ENCODE results near the gene EXOC2.
A peak's percentile ranks its signal among the peaks of the same experiment; 100 is the strongest.
"Not testable (repeated sequence)": the region's sequence is repeated elsewhere in the genome, so short reads cannot be mapped to it uniquely, and the experiment has no call there.

Gene EXOC2

DNA sequence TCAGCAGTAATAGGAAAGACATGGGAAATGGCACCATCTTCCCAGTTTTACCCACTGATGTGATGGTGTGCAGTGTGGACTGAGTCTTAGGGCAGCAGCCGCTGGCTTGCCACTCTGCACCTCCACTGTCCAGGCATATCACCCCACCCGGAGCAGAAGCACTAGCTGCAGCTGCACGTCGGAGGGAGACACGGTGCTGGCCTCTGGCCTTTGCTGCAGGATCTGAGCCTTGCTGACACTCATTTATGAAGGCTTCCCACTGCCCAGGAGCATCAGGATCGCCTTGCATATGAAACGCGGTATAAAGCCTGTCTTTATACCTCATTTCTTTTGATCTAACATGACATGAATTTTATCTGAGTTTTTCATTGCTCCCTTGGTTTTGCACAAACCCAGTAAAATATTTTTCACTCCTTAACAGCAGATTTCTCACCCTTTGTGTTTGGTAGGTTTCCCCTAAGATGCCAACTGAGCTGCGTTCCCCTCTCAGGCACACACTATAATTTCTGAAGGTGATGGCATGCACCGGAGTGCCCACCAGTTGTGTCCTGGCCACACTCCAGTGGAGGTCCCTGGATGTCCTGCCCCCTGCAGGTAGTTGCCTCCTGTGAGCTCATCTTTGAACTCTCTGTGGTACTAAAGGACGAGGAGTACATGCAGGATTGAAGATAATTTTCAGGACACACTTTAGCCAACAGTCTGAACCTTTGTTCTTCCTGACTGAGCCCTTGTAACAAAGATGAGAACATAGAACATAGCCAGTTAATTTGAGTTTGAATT is 9.0 kb upstream of the EXOC2 start:
- no peak for FAIRE-seq
- no peak for DNase-seq (ENCODE audit: insufficient read length, low spot score)
- no peak for TF ChIP-seq TAF1 (IDR thresholded peaks at IDR 0.05; ENCODE audit: low read depth, low read length)
- TF ChIP-seq SPI1 (IDR thresholded peaks at IDR 0.05; ENCODE audit: low read depth, low read length), result no peak
- no peak for TF ChIP-seq POLR2AphosphoS5 (IDR thresholded peaks at IDR 0.05; ENCODE audit: low read depth, low read length)
- no peak for TF ChIP-seq PAX5 (IDR thresholded peaks at IDR 0.05; ENCODE audit: insufficient read depth, low read length, severe bottlenecking)
- TF ChIP-seq POLR2A (IDR thresholded peaks at IDR 0.05; ENCODE audit: low read depth, low read length), result no peak
- no peak for TF ChIP-seq POU2F2 (IDR thresholded peaks at IDR 0.05; ENCODE audit: low read depth, low read length)

DNA sequence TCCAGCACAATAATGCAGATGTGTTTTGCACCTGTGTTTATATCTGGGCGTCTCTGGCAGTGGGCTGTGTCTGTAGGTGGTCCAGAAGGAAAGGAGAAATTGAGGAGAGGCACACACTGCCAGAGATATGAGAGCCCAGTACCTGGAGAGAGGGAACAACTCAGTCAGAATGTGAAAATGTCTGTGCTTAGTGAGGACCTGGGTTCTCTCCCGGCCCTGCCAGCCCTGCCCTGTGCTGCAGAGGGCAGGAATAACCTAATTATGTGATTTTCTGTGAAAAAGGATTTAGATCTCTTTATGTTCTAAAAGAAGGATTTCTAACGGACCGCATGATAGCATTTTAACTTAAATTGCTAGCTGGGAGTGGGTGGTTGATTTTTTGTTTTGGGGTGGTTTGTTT is 8.3 kb upstream of the EXOC2 start:
- DNase-seq (ENCODE audit: insufficient read length, low spot score) (no peak), FAIRE-seq (no peak)
- TF ChIP-seq SPI1 (IDR thresholded peaks at IDR 0.05; ENCODE audit: low read depth, low read length), result no peak
- no peak for TF ChIP-seq POU2F2 (IDR thresholded peaks at IDR 0.05; ENCODE audit: low read depth, low read length)
- no peak for TF ChIP-seq PAX5 (IDR thresholded peaks at IDR 0.05; ENCODE audit: insufficient read depth, low read length, severe bottlenecking)
- no peak for TF ChIP-seq POLR2A (IDR thresholded peaks at IDR 0.05; ENCODE audit: low read depth, low read length)
- no peak for TF ChIP-seq POLR2AphosphoS5 (IDR thresholded peaks at IDR 0.05; ENCODE audit: low read depth, low read length)
- no peak for TF ChIP-seq TAF1 (IDR thresholded peaks at IDR 0.05; ENCODE audit: low read depth, low read length)

DNA sequence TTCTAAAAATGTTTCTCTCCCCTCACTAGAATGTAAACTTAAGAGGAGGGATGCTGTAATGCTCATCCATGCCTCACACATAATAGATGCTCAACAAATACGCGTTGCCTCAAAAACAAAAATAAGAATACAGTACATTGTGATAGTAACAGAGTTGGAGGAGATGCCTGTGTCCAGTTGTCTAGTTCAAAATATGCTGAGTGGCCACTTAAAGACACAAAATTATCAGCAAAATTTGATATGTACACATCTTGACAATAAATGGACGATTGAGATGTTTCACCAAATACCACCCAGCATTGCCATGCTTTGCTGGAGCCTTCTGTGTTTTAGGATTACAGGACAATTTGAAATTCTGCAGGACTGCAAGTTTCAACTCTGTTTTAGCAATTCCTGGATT is 7.6 kb upstream of the EXOC2 start:
- TF ChIP-seq POLR2AphosphoS5 (IDR thresholded peaks at IDR 0.05; ENCODE audit: low read depth, low read length) (no peak), SPI1 (IDR thresholded peaks at IDR 0.05; ENCODE audit: low read depth, low read length) (no peak), POLR2A (IDR thresholded peaks at IDR 0.05; ENCODE audit: low read depth, low read length) (no peak), POU2F2 (IDR thresholded peaks at IDR 0.05; ENCODE audit: low read depth, low read length) (no peak), PAX5 (IDR thresholded peaks at IDR 0.05; ENCODE audit: insufficient read depth, low read length, severe bottlenecking) (no peak), TAF1 (IDR thresholded peaks at IDR 0.05; ENCODE audit: low read depth, low read length) (no peak)
- FAIRE-seq, result no peak
- DNase-seq (ENCODE audit: insufficient read length, low spot score), result no peak

DNA sequence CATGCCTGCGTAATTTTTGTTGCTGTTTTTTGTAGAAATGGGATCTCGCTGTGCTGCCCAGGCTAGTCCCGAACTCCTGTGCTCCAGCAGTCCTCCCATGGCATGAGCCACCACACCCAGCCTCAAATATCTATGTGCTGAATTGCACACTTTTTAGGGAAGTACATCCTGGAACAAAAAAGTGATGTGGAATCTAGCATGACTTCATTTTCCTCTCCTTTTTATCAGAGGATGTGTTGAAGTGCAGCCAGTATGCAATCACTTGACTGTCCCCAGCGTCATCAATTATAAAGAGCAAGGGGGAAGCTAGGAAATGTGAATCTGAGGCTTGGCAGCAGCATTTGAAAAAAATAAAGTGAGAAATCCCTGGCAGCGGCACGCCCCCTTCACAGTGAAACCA is 6.4 kb upstream of the EXOC2 start:
- DNase-seq (ENCODE audit: insufficient read length, low spot score) (no peak), FAIRE-seq (no peak)

DNA sequence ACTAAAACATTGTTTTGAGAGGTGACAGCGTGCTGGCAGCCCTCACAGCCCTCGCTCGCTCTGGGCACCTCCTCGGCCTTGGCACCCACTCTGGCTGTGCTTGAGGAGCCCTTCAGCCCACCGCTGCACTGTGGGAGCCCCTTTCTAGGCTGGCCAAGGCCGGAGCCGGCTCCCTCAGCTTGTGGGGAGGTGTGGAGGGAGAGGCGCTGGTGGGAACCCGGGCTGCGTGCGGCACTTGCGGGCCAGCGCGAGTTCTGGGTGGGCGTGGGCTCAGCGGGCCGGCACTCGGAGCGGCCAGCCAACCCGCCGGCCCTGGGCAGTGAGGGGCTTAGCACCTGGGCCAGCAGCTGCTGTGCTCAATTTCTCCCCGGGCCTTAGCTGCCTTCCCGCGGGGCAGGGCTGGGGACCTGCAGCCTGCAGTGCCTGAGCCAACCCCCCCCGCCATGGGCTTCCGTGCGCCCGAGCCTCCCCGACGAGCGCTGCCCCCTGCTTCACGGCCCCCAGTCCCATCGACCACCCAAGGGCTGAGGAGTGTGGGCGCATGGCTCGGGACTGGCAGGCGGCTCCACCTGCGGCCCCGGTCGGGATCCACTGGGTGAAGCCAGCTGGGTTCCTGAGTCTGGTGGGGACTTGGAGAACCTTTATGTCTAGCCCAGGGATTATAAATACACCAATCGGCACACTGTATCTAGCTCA is 1.6 kb upstream of the EXOC2 start:
- not testable (repeated sequence) for FAIRE-seq; DNase-seq (ENCODE audit: insufficient read length, low spot score)

More for the DNA sequence above, 6.4 kb upstream of the EXOC2 start:
- TF ChIP-seq POU2F2 (IDR thresholded peaks at IDR 0.05; ENCODE audit: low read depth, low read length), result no peak
- no peak for TF ChIP-seq POLR2AphosphoS5 (IDR thresholded peaks at IDR 0.05; ENCODE audit: low read depth, low read length)

DNA sequence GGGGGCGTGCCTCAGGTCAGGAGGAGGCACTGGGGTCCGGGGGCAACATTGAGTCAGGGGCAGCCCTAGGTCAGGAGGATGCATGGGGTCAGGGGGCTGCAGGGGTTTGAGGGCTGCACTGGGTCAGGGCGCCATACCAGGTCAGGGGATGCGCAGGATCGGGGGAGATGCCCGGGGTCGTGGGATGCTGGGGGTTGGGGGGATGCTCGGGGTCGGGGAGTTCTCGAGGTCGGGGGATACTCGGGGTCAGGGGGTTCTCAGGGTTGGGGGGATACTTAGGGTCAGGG is 727 bp upstream of the EXOC2 start:
- no peak for TF ChIP-seq POU2F2 (IDR thresholded peaks at IDR 0.05; ENCODE audit: low read depth, low read length)
- no peak for TF ChIP-seq SPI1 (IDR thresholded peaks at IDR 0.05; ENCODE audit: low read depth, low read length)
- TF ChIP-seq PAX5 (IDR thresholded peaks at IDR 0.05; ENCODE audit: insufficient read depth, low read length, severe bottlenecking), result no peak
- no peak for TF ChIP-seq POLR2A (IDR thresholded peaks at IDR 0.05; ENCODE audit: low read depth, low read length)
- no peak for TF ChIP-seq POLR2AphosphoS5 (IDR thresholded peaks at IDR 0.05; ENCODE audit: low read depth, low read length)
- no peak for TF ChIP-seq TAF1 (IDR thresholded peaks at IDR 0.05; ENCODE audit: low read depth, low read length)

DNA sequence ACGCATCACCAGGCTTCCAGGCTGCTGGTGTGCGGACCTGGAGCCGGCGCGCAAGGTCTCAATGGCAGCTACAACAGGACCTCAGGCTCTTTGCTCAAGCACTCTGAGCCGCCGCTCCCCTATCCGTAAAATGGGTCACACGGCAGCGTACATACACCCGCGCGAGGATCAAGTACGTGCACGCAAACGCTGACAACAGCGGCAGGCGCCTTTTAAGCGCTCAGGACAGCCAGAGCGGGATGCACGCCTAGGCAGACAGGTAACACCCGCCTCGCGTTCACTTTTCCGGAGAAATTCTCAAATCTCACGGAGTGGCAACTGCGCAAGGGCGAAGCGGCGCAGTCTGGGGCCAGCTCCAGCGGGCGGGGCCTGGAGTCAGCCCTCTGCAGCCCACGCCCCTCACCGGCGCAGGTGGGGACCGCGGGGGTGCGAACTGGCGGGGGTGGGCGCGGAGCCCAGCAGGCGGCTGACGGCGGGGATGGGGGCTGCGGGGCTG is 535 bp downstream of the EXOC2 start:
- DNase-seq (ENCODE audit: insufficient read length, low spot score) (peak; percentile 62), FAIRE-seq (no peak)
- TF ChIP-seq SPI1 (IDR thresholded peaks at IDR 0.05; ENCODE audit: low read depth, low read length) (no peak), PAX5 (IDR thresholded peaks at IDR 0.05; ENCODE audit: insufficient read depth, low read length, severe bottlenecking) (no peak), POLR2A (IDR thresholded peaks at IDR 0.05; ENCODE audit: low read depth, low read length) (no peak), TAF1 (IDR thresholded peaks at IDR 0.05; ENCODE audit: low read depth, low read length) (no peak), POU2F2 (IDR thresholded peaks at IDR 0.05; ENCODE audit: low read depth, low read length) (no peak), POLR2AphosphoS5 (IDR thresholded peaks at IDR 0.05; ENCODE audit: low read depth, low read length) (no peak)

More for the DNA sequence above, 727 bp upstream of the EXOC2 start:
- no peak for DNase-seq (ENCODE audit: insufficient read length, low spot score)
- no peak for FAIRE-seq

DNA sequence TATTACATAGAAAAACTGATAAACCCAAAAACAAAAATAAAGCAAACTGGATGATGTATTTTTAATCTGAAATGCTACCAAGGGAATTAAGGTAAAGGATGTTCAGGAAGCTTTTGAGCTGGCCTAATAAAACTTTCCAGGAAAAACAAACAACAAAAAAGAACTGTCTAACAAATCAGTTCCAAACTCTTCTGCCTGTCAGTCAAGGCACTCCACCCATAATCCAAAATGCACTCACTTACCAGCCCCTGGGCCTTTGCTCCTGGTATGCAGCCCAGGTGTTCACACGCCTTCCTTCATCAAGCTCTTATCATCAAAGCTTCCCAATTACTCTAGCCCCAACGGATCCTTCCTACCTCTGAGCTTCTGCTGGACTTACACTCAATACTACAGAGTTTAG is 3.7 kb downstream of the EXOC2 start:
- no peak for TF ChIP-seq POU2F2 (IDR thresholded peaks at IDR 0.05; ENCODE audit: low read depth, low read length)
- no peak for TF ChIP-seq TAF1 (IDR thresholded peaks at IDR 0.05; ENCODE audit: low read depth, low read length)
- TF ChIP-seq POLR2AphosphoS5 (IDR thresholded peaks at IDR 0.05; ENCODE audit: low read depth, low read length), result no peak
- no peak for TF ChIP-seq PAX5 (IDR thresholded peaks at IDR 0.05; ENCODE audit: insufficient read depth, low read length, severe bottlenecking)
- no peak for TF ChIP-seq POLR2A (IDR thresholded peaks at IDR 0.05; ENCODE audit: low read depth, low read length)
- no peak for TF ChIP-seq SPI1 (IDR thresholded peaks at IDR 0.05; ENCODE audit: low read depth, low read length)
- no peak for DNase-seq (ENCODE audit: insufficient read length, low spot score)
- FAIRE-seq, result no peak

DNA sequence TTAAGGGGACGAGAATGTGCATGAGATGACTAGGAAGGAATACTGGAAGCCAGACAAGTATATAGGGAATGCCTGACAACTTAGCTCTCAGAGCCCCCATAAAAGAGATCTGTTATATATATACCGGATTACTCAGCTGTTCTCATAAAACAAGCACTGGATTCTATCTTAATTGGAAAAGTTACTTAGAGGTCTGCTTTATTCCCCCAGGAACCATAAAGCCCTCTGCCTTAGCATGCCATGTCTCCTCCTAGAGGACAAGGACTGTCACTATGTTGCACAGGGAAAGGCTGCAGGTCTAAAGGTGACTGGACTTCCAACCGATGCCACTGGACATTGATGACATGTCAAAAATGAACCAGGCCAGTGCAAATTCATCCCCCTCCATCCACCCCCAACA is 6.4 kb downstream of the EXOC2 start:
- FAIRE-seq (no peak), DNase-seq (ENCODE audit: insufficient read length, low spot score) (no peak)
- no peak for TF ChIP-seq TAF1 (IDR thresholded peaks at IDR 0.05; ENCODE audit: low read depth, low read length)
- TF ChIP-seq PAX5 (IDR thresholded peaks at IDR 0.05; ENCODE audit: insufficient read depth, low read length, severe bottlenecking), result no peak
- TF ChIP-seq POU2F2 (IDR thresholded peaks at IDR 0.05; ENCODE audit: low read depth, low read length), result no peak
- TF ChIP-seq POLR2A (IDR thresholded peaks at IDR 0.05; ENCODE audit: low read depth, low read length), result no peak
- TF ChIP-seq SPI1 (IDR thresholded peaks at IDR 0.05; ENCODE audit: low read depth, low read length), result no peak
- no peak for TF ChIP-seq POLR2AphosphoS5 (IDR thresholded peaks at IDR 0.05; ENCODE audit: low read depth, low read length)
